SJSA1 (cell line): ENCODE measurements around the gene CTRB1. TPM values are rescaled to one million over a fixed set of nuclear protein-coding genes. Genes with fewer than 3 reads are reported as not detected.
"Not testable (repeated sequence)": the region's sequence is repeated elsewhere in the genome, so short reads cannot be mapped to it uniquely, and the experiment has no call there.

Source experiments
- DNase-seq, 2 experiments: peaks; one replicate each; pipeline ENCODE4 v3.0.0-alpha.2; 2015 to 2020; ENCODE audit warnings: low spot score in 2 of 2, low read depth in 1 of 2
- H3K27ac ChIP-seq: fragments of 250-450 bp; sonication (Bioruptor Pico); 2 replicates; pipeline ENCODE4 v1.5.1; 2020; ENCODE audit warnings: mild to moderate bottlenecking, moderate library complexity
- H3K27me3 ChIP-seq: fragments of 250-450 bp; sonication (Bioruptor Pico); replicated peaks from 2 replicates; pipeline ENCODE4 v1.5.1; 2020; ENCODE audit warnings: mild to moderate bottlenecking, moderate library complexity
- H3K36me3 ChIP-seq: fragments of 250-450 bp; sonication (Bioruptor Pico); 2 replicates; pipeline ENCODE4 v1.5.1; 2020; ENCODE audit warnings: mild to moderate bottlenecking
- H3K4me1 ChIP-seq: fragments of 250-450 bp; sonication (Bioruptor Pico); replicated peaks from 2 replicates; pipeline ENCODE4 v1.6.1; 2021; ENCODE audit warnings: mild to moderate bottlenecking
- H3K4me3 ChIP-seq: fragments of 250-450 bp; sonication (Bioruptor Pico); 2 replicates; pipeline ENCODE4 v1.5.1; 2020; ENCODE audit warnings: mild to moderate bottlenecking
- H3K9me3 ChIP-seq: fragments of 250-450 bp; sonication (Bioruptor Pico); replicated peaks from 2 replicates; pipeline ENCODE4 v1.5.1; 2020; ENCODE audit warnings: mild to moderate bottlenecking
- total RNA-seq: library from RNA; depleted of rRNA; stranded (reverse); fragments of >200 nt; shearing (Covaris generic); gene quantifications from 2 replicates; pipeline ENCODE4 v1.2.3, GENCODE V29; 2014

The CTRB1 gene
- total RNA-seq, 1 experiment from 2014 or later, result not detected

DNA sequence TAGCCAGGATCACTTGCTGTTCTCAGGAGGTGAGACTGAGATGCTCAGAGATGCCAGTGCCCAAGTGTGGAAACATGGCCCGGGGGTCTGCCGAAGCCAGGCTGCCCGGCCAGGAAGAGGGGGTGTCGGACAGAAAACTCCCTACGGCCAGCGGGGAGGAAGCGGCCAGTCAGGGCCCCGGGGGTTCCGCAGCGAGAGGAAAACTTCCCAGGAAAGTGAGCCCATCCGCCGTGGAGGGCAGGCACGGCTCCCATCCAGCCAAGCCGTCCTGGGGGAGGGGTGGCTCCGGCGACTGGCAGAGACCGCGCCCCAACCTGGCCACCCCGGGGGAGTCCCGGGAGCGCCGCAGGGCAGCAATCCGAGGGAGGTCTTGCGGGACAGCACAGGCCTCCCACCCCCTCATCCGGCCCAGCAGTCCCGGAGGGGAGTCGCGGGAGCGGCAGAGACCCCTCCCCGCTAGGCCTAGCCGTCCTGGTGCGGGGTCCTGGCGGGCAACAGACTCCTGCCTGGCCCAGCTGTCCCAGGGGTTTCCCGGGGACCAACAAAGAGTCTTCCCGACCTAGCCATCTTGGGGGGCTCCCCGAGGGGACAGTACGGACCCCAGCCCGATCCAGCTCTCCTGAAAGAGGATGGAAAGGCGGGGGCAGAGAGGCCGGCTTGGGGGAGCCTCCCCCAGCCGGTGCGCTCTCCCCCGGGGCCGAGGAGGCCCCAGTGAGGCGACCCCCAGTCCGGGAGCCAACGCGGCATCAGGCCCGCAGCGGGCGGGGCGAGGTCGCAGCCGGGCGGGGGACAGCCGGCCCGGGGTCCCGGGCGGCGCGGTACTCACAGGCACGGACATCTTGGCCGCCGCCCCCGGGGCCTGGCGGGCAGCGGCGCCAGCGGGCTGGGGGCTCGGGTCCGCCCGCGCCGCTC, 46.5 kb downstream of the CTRB1 start:
- H3K27me3 ChIP-seq, result no peaks in the 10 kb centered on the region
- H3K4me1 ChIP-seq, result peaks cover 50% of the 10 kb centered on the region
- H3K9me3 ChIP-seq, result peaks cover 3% of the 10 kb centered on the region; the same call in 1 of the 2 replicates
- peak overlapping the region; percentile 99 for H3K4me3 ChIP-seq
- peak overlapping the region; percentile 80 for H3K27ac ChIP-seq
- H3K36me3 ChIP-seq, result peaks cover 50% of the 10 kb centered on the region
- peak in 1 of 2 experiments; percentile 60 for DNase-seq

- H3K4me3 ChIP-seq, result peak overlapping the region; percentile 99
- H3K36me3 ChIP-seq, result peaks cover 45% of the 10 kb centered on the region
- peak; percentile 79 to 85 for DNase-seq
- peaks cover 50% of the 10 kb centered on the region for H3K4me1 ChIP-seq
- H3K27me3 ChIP-seq, result no peaks in the 10 kb centered on the region
- H3K27ac ChIP-seq, result peak overlapping the region; percentile 80
- peaks cover 3% of the 10 kb centered on the region; the same call in 1 of the 2 replicates for H3K9me3 ChIP-seq
Observed at GRCh38 chr16:75265911-75266701, 47.3 kb downstream of the CTRB1 start.

DNA sequence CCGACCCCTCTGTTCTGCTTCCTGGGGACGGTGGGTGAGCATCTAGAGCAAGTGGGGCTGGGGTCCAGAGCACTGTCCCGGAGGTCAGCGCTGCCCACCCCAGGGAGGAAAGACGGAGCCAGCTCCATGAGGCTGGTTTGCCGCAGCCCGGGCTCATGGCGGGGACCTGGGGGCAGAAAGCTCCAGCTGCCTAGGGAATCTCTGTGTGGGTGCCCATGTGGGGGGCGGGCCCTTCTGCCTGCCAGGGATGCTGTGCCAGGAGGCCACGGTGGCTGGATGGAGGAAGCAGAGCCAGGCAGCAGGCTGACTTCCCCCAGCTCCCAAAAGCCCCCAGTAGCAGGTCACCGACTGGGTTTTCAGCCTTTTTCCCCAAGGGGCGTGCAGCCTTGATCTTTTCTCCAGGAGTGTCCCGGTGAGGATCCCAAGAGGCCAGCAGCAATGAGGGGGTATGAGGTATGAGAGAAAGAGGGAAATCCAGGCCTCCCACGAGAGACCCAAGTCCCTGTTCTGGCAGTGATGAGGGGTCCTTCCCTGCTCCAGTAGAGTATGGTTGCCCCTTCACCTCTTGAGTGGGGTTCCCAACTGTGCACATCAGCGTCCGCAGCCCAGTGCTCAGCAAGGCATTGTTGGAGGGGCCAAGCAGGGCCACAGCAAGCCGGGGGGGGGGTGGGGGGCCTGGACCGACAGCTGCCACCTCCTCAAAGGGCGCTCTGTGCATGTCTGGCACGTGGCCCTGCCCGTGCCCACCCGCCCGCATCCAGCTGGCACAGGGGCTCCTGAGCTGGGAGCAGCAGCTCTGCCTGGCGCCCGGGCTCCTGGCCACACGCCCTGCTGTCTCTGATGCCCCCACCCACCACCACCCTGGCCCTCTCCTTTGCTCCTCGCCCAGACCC, 48.2 kb downstream of the CTRB1 start:
- no peak for DNase-seq
- H3K27me3 ChIP-seq, result no peaks in the 10 kb centered on the region
- no peak overlapping the region for H3K27ac ChIP-seq
- peak overlapping the region; percentile 99 for H3K4me3 ChIP-seq
- H3K36me3 ChIP-seq, result peaks cover 38% of the 10 kb centered on the region
- H3K4me1 ChIP-seq, result peaks cover 50% of the 10 kb centered on the region
- peaks cover 3% of the 10 kb centered on the region; the same call in 1 of the 2 replicates for H3K9me3 ChIP-seq

DNA sequence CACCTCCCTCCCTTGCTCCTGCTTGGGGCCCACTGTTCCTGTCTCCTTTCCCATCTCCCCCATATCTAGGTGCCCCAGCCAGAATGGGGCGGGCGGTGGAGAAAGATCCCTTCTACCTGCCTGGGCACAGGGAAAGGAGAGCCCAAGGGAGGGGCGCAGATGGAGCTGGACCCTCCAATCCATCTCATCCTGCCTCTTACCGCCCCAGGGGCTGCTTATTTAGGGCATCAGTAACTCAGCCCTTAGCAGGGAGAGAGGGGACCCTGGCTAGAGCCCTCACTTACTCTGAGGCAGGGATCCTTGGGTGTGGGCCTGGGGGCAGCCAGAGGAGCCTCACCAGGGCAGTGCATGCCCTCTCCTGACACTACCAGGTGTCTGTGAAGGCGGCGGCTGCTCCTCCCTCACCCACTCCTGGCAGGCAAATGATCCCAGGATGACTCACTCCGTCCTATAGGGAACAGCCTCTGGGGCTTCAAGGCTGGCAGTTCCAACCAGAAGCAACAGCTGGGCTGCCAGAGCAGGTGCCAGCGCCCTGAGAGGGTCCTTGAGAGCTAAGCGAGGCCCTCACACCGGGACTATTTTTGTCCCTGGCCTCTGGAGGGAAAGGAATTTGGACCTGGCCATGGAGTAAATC, 49.0 kb downstream of the CTRB1 start:
- no peak overlapping the region for H3K4me3 ChIP-seq
- H3K4me1 ChIP-seq, result peaks cover 44% of the 10 kb centered on the region
- peaks cover 3% of the 10 kb centered on the region; the same call in 1 of the 2 replicates for H3K9me3 ChIP-seq
- no peaks in the 10 kb centered on the region for H3K27me3 ChIP-seq
- no peak overlapping the region for H3K27ac ChIP-seq
- H3K36me3 ChIP-seq, result peaks cover 30% of the 10 kb centered on the region
- peak; percentile 42 to 63 for DNase-seq

DNA sequence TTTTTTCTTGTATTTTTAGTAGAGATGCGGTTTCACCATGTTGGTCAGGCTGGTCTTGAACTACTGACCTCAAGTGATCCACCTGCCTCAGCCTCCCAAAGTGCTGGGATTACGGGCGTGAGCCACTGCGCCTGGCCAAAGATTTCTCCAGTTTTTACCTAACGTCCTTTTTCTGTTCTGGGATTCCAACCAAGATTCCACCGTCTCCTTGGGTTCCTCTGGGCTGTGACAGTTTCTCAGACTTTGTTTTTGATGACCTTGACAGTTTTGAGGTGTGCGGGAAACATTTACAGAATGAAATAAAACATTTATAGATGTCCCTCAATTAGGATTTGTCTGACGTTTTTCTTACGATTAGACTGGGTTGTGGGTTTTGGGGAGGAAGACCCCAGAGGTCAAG, 50.6 kb downstream of the CTRB1 start:
- DNase-seq, result not testable (repeated sequence)

DNA sequence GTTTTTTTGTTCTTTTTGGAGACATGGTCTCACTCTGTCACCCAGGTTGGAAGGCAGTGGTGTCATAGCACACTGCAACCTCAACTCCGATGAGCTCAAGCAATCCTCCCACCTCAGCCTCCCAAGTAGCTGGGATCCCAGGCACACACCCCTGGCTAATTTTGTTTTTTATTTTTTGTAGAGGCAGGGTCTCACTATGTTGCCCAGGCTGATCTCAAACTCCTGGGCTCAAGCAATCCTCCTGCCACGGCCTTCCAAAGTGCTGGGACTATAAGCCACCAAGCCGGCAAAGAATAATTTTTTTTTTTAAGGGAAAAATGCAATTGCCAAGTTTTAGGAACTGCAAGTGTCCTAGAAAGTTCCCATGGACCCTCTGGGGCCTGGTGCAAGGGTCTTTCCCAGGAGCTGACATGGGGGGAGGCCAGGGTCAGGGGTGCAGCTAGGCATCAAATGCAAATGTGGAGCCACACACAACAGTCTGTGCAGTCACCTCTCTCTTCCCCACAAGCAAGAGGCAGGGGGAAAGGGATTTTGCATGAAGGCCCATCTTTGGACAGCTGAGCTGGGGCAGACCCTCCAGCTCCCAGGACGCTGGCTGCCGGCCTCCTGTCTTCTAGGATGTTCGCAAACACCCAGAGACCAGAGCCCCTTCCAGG, 52.8 kb downstream of the CTRB1 start:
- H3K4me3 ChIP-seq, result no peak overlapping the region
- H3K4me1 ChIP-seq, result peaks cover 18% of the 10 kb centered on the region
- no peaks in the 10 kb centered on the region for H3K27me3 ChIP-seq
- no peaks in the 10 kb centered on the region for H3K9me3 ChIP-seq
- no peak overlapping the region for H3K27ac ChIP-seq
- no peak for DNase-seq
- no peaks in the 10 kb centered on the region for H3K36me3 ChIP-seq

More for the DNA sequence above, 50.6 kb downstream of the CTRB1 start:
- Histone ChIP-seq H3K36me3 (peaks cover 14% of the 10 kb centered on the region), H3K4me1 (peaks cover 41% of the 10 kb centered on the region)
- not testable (repeated sequence) for H3K9me3 ChIP-seq, H3K4me3 ChIP-seq, H3K27ac ChIP-seq, H3K27me3 ChIP-seq

DNA sequence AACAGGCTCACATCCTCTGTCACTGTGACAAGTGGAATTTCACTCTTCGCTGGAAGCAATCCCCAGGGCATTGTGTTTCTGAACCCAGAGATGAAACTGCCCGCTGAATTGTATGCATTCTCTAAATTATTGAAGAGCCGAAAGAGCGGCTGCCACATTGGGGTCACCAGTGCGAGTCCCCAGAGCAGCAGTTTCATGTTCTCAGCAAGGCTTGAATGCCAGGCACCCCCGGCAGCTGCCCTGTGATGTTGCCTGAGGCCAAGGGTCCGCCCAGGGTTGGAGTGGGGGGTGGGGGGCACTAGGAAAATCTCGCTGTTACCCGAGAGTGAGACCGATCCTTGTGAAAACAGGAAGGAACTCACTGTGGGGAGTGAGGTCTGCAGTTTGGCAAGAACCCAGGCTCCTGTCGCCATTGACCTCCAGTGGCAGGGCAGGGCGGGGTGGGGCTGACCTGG, 53.3 kb downstream of the CTRB1 start:
- no peaks in the 10 kb centered on the region for H3K27me3 ChIP-seq
- no peak overlapping the region for H3K4me3 ChIP-seq
- no peaks in the 10 kb centered on the region for H3K9me3 ChIP-seq
- DNase-seq, result no peak
- peaks cover 18% of the 10 kb centered on the region for H3K4me1 ChIP-seq
- no peak overlapping the region for H3K27ac ChIP-seq
- no peaks in the 10 kb centered on the region for H3K36me3 ChIP-seq

GRCh38 chr16:75272629-75273028, 53.8 kb downstream of the CTRB1 start:
- not testable (repeated sequence) for H3K27me3 ChIP-seq, H3K4me3 ChIP-seq, H3K36me3 ChIP-seq, H3K9me3 ChIP-seq, H3K27ac ChIP-seq, DNase-seq
- peaks cover 17% of the 10 kb centered on the region for H3K4me1 ChIP-seq

DNA sequence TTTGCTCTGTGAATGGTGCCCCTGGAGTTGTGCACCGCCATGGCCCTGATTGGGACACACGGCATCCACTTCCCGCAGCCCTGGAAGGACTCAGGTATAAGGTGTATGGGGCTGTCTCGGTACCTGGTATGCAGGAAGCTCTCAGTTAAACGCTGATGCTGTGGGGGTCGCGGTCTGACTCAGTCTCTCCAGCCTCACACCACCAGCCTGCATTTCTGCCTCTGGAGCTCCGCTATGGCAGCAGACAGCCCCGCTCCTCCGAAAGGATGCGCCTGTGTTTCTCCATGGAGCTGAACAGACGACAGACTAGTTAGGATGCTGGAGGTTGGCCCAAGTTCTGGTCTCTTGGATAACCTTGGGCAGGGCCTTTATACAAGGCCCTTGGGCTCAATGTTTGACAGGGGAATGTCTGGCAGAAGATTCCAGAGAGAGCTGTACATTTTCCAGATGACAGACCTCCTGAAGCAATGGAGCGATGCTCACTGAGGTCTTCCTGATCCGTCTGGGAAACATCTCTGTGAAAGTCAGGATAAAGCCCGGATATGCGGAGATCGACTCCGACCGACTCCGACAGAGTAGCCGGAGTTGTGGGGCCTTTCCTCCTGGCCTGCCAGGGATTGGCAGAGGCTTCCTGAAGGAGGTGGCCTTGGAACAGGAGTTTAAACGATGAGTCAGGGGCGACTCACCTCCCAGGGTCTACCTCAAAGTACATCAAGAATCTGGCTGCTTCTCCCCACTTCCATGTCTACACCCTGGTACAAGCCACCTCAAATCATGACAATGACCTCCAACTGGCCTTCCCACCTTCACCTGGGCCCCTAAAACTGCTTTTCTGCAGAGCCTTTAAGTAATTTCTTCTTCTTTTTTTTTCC, 54.5 kb downstream of the CTRB1 start:
- H3K27ac ChIP-seq, result no peak overlapping the region
- H3K36me3 ChIP-seq, result no peaks in the 10 kb centered on the region
- no peaks in the 10 kb centered on the region for H3K27me3 ChIP-seq
- no peaks in the 10 kb centered on the region for H3K9me3 ChIP-seq
- no peak overlapping the region for H3K4me3 ChIP-seq
- no peak for DNase-seq
- peaks cover 10% of the 10 kb centered on the region for H3K4me1 ChIP-seq
